ENCODE results near the gene ADCK1.
A peak's percentile ranks its signal among the peaks of the same experiment; 100 is the strongest.
"Not testable (repeated sequence)": the region's sequence is repeated elsewhere in the genome, so short reads cannot be mapped to it uniquely, and the experiment has no call there.

Gene ADCK1

DNA sequence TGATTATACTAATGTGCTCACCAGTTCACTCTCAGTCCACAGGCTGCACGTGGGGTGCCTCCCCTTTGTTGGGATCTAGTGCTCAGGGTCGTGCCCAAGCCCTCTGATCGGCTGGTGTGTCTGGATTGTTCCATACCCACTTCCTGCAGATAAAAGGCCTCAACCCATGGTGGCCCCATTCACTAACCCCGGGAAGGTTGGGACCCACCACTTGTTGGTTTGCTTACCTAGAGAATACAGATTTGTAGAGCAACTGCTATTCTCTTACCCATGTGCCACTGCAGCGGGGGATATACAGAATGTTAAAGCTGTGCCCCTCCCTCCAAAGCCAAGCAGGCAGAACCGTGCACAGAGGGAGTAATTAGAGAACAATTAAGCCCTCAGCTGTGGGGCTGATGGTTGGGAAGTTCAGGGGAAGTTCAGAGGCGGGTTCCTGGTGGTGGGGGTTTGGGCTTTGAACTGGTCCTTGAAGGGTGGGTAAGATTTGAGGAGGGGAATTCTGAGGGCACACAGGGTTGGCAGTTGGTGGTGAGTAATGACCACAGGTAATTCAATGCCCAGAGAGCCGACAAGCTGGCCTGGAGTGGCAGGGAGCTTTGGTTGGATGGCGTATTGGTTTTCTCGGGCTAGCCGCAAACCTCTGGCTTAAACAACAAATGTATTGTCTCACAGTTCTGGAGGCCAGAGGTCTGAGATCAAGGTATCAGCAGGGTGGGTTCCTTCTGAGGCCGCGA is 68.8 kb downstream of the ADCK1 start:
- no peak overlapping the region for H3K27ac Mint-ChIP-seq
- H3K27me3 Mint-ChIP-seq: no peaks in the 10 kb centered on the region
- no peak for ATAC-seq
- H3K4me1 Mint-ChIP-seq: no peaks in the 10 kb centered on the region
- H3K36me3 Mint-ChIP-seq: peaks cover 58% of the 10 kb centered on the region
- no peak overlapping the region for H3K4me3 Mint-ChIP-seq
- H3K9me3 Mint-ChIP-seq: peaks cover 11% of the 10 kb centered on the region

- H3K4me3 Mint-ChIP-seq: no peak overlapping the region
- no peak for ATAC-seq
- no peaks in the 10 kb centered on the region for H3K4me1 Mint-ChIP-seq
- no peaks in the 10 kb centered on the region for H3K27me3 Mint-ChIP-seq
- H3K36me3 Mint-ChIP-seq: peaks cover 58% of the 10 kb centered on the region
- peaks cover 14% of the 10 kb centered on the region for H3K9me3 Mint-ChIP-seq
- no peak overlapping the region for H3K27ac Mint-ChIP-seq
These were observed 69.4 kb downstream of the ADCK1 start for GRCh38 chr14:77869340-77869739.

- H3K9me3 Mint-ChIP-seq: peaks cover 18% of the 10 kb centered on the region
- H3K4me3 Mint-ChIP-seq: no peak overlapping the region
- no peak overlapping the region for H3K27ac Mint-ChIP-seq
- no peak for ATAC-seq
- no peaks in the 10 kb centered on the region for H3K27me3 Mint-ChIP-seq
- peaks cover 60% of the 10 kb centered on the region for H3K36me3 Mint-ChIP-seq
- H3K4me1 Mint-ChIP-seq: no peaks in the 10 kb centered on the region
These were observed 70.7 kb downstream of the ADCK1 start for GRCh38 chr14:77870646-77871045.

DNA sequence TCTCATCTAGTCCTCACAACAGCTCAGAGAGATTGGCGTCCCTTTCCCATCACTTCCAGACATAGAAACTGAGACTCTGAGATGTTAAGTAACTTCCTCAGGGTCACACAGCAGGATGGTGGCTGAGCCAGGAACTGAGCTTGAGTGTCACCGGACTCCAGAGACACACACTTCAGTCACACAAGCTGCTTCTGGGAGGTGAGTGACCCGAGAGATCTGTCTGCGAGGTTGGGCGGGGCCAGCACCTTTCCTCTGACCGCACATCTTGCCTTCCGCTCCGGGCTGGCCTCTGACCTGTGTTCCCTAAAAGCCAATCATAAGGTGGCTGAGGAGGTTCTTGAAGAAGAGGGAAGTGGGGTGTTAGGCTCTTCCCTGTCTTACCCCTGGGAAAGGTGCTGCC is 72.2 kb downstream of the ADCK1 start:
- ATAC-seq: no peak
- no peak overlapping the region for H3K27ac Mint-ChIP-seq
- peaks cover 23% of the 10 kb centered on the region for H3K9me3 Mint-ChIP-seq
- no peak overlapping the region for H3K4me3 Mint-ChIP-seq
- no peaks in the 10 kb centered on the region for H3K4me1 Mint-ChIP-seq
- H3K36me3 Mint-ChIP-seq: peaks cover 56% of the 10 kb centered on the region
- H3K27me3 Mint-ChIP-seq: no peaks in the 10 kb centered on the region

- Mint-ChIP-seq H3K9me3 (peaks cover 23% of the 10 kb centered on the region), H3K4me3 (no peak overlapping the region), H3K4me1 (no peaks in the 10 kb centered on the region), H3K36me3 (peaks cover 56% of the 10 kb centered on the region), H3K27ac (no peak overlapping the region), H3K27me3 (no peaks in the 10 kb centered on the region)
- no peak for ATAC-seq
These were observed 73.1 kb downstream of the ADCK1 start for GRCh38 chr14:77872983-77873382.

DNA sequence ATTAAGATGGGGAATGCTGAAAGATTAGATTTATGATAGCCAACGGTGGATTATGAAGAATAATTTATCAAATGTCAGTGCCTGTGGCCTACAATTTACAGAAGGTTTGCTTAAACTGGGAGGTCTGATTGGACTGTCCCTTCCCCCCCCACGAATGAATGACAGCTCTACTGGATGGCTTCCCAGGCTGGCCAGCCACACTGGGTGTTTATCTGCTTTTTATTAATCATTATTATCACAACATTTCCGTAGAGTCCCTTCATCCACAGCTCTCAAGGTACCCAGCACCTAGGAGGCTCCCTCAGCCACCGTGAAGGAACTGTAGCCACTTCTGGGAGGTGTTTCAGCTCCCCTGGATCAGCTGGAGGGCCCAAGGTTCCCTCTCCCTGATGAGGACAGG is 78.9 kb downstream of the ADCK1 start:
- Mint-ChIP-seq H3K36me3 (peaks cover 45% of the 10 kb centered on the region), H3K9me3 (peaks cover 17% of the 10 kb centered on the region), H3K4me3 (no peak overlapping the region), H3K27ac (no peak overlapping the region), H3K27me3 (no peaks in the 10 kb centered on the region), H3K4me1 (no peaks in the 10 kb centered on the region)
- ATAC-seq: no peak

DNA sequence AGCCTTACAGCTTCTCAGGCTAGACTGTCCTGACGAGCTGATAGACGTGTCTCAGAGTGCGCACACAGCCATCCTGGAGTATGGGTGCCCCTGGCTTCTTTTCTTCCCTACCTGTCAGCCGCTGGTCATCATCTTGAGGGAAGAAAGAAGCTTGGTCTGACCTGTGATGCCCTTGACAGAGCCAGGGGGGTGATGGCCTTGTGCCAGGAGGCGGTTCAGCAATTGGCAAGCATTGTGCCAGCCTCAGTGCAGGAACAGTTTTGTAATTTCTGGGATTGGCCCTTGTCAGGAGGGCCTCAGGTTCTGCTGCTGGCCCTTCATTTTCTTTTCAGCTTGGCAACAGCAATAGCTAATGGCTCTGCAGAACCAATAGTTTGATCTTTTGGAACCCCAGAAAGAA is 80.1 kb downstream of the ADCK1 start:
- Mint-ChIP-seq H3K9me3 (peaks cover 8% of the 10 kb centered on the region), H3K4me1 (no peaks in the 10 kb centered on the region), H3K36me3 (peaks cover 35% of the 10 kb centered on the region), H3K4me3 (no peak overlapping the region), H3K27me3 (no peaks in the 10 kb centered on the region), H3K27ac (no peak overlapping the region)
- no peak for ATAC-seq

- Mint-ChIP-seq H3K36me3 (peaks cover 35% of the 10 kb centered on the region), H3K27ac (no peak overlapping the region), H3K9me3 (no peaks in the 10 kb centered on the region), H3K4me1 (no peaks in the 10 kb centered on the region), H3K27me3 (no peaks in the 10 kb centered on the region), H3K4me3 (no peak overlapping the region)
- ATAC-seq: no peak
These were observed 82.2 kb downstream of the ADCK1 start for GRCh38 chr14:77882098-77882497.

DNA sequence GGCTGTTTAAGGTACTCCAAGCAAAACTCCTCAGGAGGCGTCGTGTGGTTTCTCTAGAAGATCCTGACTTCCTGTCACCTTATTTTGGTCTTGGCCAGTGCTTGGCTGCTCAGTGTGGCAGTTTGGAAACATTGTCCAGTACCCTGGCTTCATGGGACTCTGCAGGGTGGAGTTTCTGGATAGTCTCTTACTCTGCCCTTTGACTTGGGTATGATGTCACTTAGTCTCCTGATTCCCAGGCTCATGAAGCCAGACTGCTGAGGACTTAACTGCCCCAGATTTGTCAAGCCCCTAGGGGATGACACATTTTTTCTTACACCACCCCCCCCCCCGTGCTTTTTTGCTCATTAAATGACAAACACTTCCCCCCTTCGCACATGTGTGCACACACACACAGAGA is 82.7 kb downstream of the ADCK1 start:
- Mint-ChIP-seq H3K27me3 (no peaks in the 10 kb centered on the region), H3K27ac (no peak overlapping the region), H3K36me3 (peaks cover 37% of the 10 kb centered on the region), H3K4me1 (no peaks in the 10 kb centered on the region), H3K9me3 (no peaks in the 10 kb centered on the region), H3K4me3 (no peak overlapping the region)
- no peak for ATAC-seq

GRCh38 chr14:77883131-77883846 is 83.4 kb downstream of the ADCK1 start:
- Mint-ChIP-seq H3K27me3 (no peaks in the 10 kb centered on the region), H3K27ac (no peak overlapping the region), H3K4me3 (no peak overlapping the region), H3K9me3 (peaks cover 6% of the 10 kb centered on the region), H3K36me3 (peaks cover 40% of the 10 kb centered on the region), H3K4me1 (no peaks in the 10 kb centered on the region)
- ATAC-seq: no peak

- no peak overlapping the region for H3K27ac Mint-ChIP-seq
- H3K4me1 Mint-ChIP-seq: no peaks in the 10 kb centered on the region
- H3K4me3 Mint-ChIP-seq: no peak overlapping the region
- H3K9me3 Mint-ChIP-seq: peaks cover 8% of the 10 kb centered on the region
- peaks cover 45% of the 10 kb centered on the region for H3K36me3 Mint-ChIP-seq
- ATAC-seq: no peak
- no peaks in the 10 kb centered on the region for H3K27me3 Mint-ChIP-seq
These were observed 83.9 kb downstream of the ADCK1 start for GRCh38 chr14:77883847-77884238.

DNA sequence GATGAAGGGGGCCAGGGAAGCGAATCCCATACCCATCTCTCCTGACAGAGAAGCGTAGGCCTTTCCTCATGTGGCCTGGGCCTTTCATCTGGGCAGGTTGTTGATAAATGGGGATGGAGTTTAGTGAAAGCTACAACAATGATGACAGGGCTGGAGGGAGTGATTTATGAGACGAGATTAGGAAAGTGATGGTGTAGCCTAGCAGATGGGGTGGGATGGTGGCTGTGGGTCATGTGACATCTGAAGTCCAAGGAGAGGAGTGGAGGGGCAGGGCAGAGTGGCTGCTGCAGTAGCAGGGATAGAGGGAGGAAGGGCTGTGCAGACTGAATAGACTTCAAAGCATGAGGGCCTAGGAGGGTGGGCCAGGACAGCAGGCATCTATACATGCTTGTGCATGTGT is 85.5 kb downstream of the ADCK1 start:
- Mint-ChIP-seq H3K27ac (no peak overlapping the region), H3K9me3 (peaks cover 13% of the 10 kb centered on the region), H3K36me3 (peaks cover 52% of the 10 kb centered on the region), H3K27me3 (no peaks in the 10 kb centered on the region), H3K4me1 (no peaks in the 10 kb centered on the region), H3K4me3 (no peak overlapping the region)
- ATAC-seq: no peak

GRCh38 chr14:77886010-77886409 is 86.1 kb downstream of the ADCK1 start:
- H3K27ac Mint-ChIP-seq: no peak overlapping the region
- H3K4me3 Mint-ChIP-seq: no peak overlapping the region
- no peak for ATAC-seq
- H3K4me1 Mint-ChIP-seq: no peaks in the 10 kb centered on the region
- peaks cover 13% of the 10 kb centered on the region for H3K9me3 Mint-ChIP-seq
- no peaks in the 10 kb centered on the region for H3K27me3 Mint-ChIP-seq
- H3K36me3 Mint-ChIP-seq: peaks cover 57% of the 10 kb centered on the region

GRCh38 chr14:77888903-77889302 is 89.0 kb downstream of the ADCK1 start:
- H3K4me1 Mint-ChIP-seq, H3K4me3 Mint-ChIP-seq, H3K27ac Mint-ChIP-seq, H3K27me3 Mint-ChIP-seq, ATAC-seq: not testable (repeated sequence)
- Mint-ChIP-seq H3K36me3 (peaks cover 68% of the 10 kb centered on the region), H3K9me3 (peaks cover 13% of the 10 kb centered on the region)

DNA sequence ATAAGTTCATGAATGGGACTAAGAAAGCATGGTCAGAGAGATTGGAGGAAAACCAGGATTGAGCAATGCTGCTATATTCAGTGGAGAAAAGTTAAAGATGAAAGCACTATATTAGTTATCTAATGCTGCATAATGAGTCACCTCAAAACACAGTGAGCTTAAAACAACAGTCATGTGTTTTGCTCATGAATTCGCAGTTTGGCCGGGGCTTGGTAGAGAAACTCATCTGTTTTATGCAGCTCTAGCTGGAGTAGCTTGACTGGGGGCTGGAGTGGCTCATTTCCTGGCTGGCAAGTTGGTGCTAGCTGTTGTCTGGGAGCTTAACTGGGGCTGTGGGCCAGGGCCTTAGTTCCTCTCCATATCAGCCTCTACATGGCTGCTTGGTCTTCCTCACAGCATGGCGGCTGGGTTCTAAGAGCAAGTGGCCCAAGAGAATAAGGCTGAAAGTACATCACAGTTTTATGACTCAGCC is 90.1 kb downstream of the ADCK1 start:
- no peak for ATAC-seq
- H3K4me1 Mint-ChIP-seq: no peaks in the 10 kb centered on the region
- H3K27me3 Mint-ChIP-seq: no peaks in the 10 kb centered on the region
- no peak overlapping the region for H3K27ac Mint-ChIP-seq
- H3K36me3 Mint-ChIP-seq: peaks cover 67% of the 10 kb centered on the region
- H3K9me3 Mint-ChIP-seq: peaks cover 13% of the 10 kb centered on the region
- no peak overlapping the region for H3K4me3 Mint-ChIP-seq

DNA sequence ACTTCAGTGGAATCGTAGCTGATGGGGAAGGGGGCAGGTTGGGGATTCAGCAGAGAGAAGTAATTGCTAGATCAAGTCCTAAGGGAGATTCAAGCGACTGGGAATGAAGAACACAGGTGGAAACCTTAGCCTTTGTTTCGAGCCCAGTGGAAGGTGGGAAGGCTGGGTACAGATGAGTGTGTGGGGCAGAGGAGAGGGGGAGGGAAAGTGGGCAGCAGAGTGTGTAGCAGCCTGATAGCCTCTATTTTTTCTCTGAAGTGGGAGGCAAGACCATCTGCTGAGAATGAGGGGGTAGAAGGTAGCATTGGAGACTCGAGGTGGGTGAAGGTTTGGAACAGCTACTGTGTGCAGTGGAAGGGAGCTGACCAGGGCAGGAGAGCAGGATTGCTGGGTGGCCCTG is 91.0 kb downstream of the ADCK1 start:
- Mint-ChIP-seq H3K27me3 (no peaks in the 10 kb centered on the region), H3K36me3 (peaks cover 62% of the 10 kb centered on the region)
- peak; percentile 39 for ATAC-seq

More for the DNA sequence above, 91.0 kb downstream of the ADCK1 start:
- no peak overlapping the region for H3K27ac Mint-ChIP-seq
- H3K4me1 Mint-ChIP-seq: no peaks in the 10 kb centered on the region
- no peak overlapping the region for H3K4me3 Mint-ChIP-seq
- peaks cover 13% of the 10 kb centered on the region for H3K9me3 Mint-ChIP-seq

Measured in stimulated activated memory B cell treated with anti-CD40 and anti-IgM and Interleukin-4, amounts not matched to agents 10 μg/mL and 1 μg/mL and 100 μg/mL, for 72 hours (primary cell).